Neural cell (in vitro differentiated cells): ENCODE measurements around the gene P4HTM. TPM values are rescaled to one million over a fixed set of nuclear protein-coding genes. Genes with fewer than 3 reads are reported as not detected.

Experiments used
- H2AFZ ChIP-seq: fragments of 200-600, 300-800 bp; sonication (generic), shearing (Covaris generic); 2 replicates; pipeline ENCODE4 v1.6.0; 2014; ENCODE audit warnings: low read depth, mild to moderate bottlenecking, antibody characterized with exemption, low read length, moderate library complexity
- H3F3A ChIP-seq: fragments of 200-600 bp; shearing (Covaris generic); 2 replicates; pipeline ENCODE4 v1.6.1; 2016; ENCODE audit warnings: mild to moderate bottlenecking, moderate library complexity, mixed read lengths, antibody characterized with exemption, low read length; ENCODE audit not compliant: insufficient read depth, poor library complexity, severe bottlenecking
- H3K27ac ChIP-seq: fragments of 200-600, 300-800 bp; sonication (generic), shearing (Covaris generic); 2 replicates; pipeline ENCODE4 v1.5.1; 2014; ENCODE audit warnings: mild to moderate bottlenecking, low read length, moderate library complexity
- H3K27me3 ChIP-seq: fragments of 300-800, 200-600 bp; sonication (generic), shearing (Covaris generic); 2 replicates; pipeline ENCODE4 v1.6.0; 2014; ENCODE audit warnings: mild to moderate bottlenecking, low read depth, low read length, moderate library complexity; ENCODE audit not compliant: insufficient read depth
- H3K36me3 ChIP-seq: fragments of 300-800, 200-600 bp; sonication (generic), shearing (Covaris generic); 2 replicates; pipeline ENCODE4 v1.5.1; 2014; ENCODE audit warnings: mild to moderate bottlenecking, antibody characterized with exemption, low read length, moderate library complexity; ENCODE audit not compliant: insufficient read depth
- H3K4me2 ChIP-seq: fragments of 300-800, 200-600 bp; sonication (generic), shearing (Covaris generic); 2 replicates; pipeline ENCODE4 v1.6.0; 2014; ENCODE audit warnings: mild to moderate bottlenecking, low read length
- H3K4me3 ChIP-seq: fragments of 300-800, 200-600 bp; sonication (generic), shearing (Covaris generic); 2 replicates; pipeline ENCODE4 v1.5.1; 2014; ENCODE audit warnings: mild to moderate bottlenecking, low read length, moderate library complexity
- H3K79me2 ChIP-seq: fragments of 200-600 bp; shearing (Covaris generic); replicated peaks from 2 replicates; pipeline ENCODE4 v1.6.0; 2014; ENCODE audit warnings: mild to moderate bottlenecking, low read length, moderate library complexity; ENCODE audit not compliant: insufficient read depth
- H3K9ac ChIP-seq: fragments of 300-800, 200-600 bp; sonication (generic), shearing (Covaris generic); 2 replicates; pipeline ENCODE4 v1.6.1; 2016; ENCODE audit warnings: mild to moderate bottlenecking, low read length, mixed read lengths
- H3K9me2 ChIP-seq: fragments of 200-600 bp; shearing (Covaris generic); 2 replicates; pipeline ENCODE4 v1.6.1; 2016; ENCODE audit warnings: mild to moderate bottlenecking, low read length, mixed read lengths; ENCODE audit not compliant: insufficient read depth
- H3K9me3 ChIP-seq: fragments of 200-600, 300-800 bp; sonication (generic), shearing (Covaris generic); 2 replicates; pipeline ENCODE4 v1.6.1; 2016; ENCODE audit warnings: mild to moderate bottlenecking, mixed run types, low read length, moderate library complexity, mixed read lengths
- H4K20me1 ChIP-seq: fragments of 200-600 bp; shearing (Covaris generic); 2 replicates; pipeline ENCODE4 v1.6.1; 2016; ENCODE audit warnings: mild to moderate bottlenecking, mixed run types; ENCODE audit not compliant: insufficient read depth
- EP300 ChIP-seq: fragments of 450-650 bp; conservative IDR thresholded peaks from 2 replicates; pipeline ENCODE4 v1.6.1; 2014; ENCODE audit warnings: antibody characterized with exemption, mild to moderate bottlenecking, moderate library complexity; ENCODE audit not compliant: poor library complexity, severe bottlenecking
- EZH2 ChIP-seq: fragments of 200-600, 300-800 bp; shearing (Covaris generic), sonication (generic); IDR thresholded peaks from 2 replicates; pipeline ENCODE4 v1.6.1; 2014; ENCODE audit warnings: antibody characterized with exemption, low read length, borderline replicate concordance, mild to moderate bottlenecking; ENCODE audit not compliant: insufficient read depth, poor library complexity, severe bottlenecking
- MXI1 ChIP-seq: fragments of 450-650 bp; conservative IDR thresholded peaks from 2 replicates; pipeline ENCODE4 v1.6.1; 2014; ENCODE audit warnings: antibody characterized with exemption, mild to moderate bottlenecking; ENCODE audit not compliant: poor library complexity, severe bottlenecking
- POLR2AphosphoS5 ChIP-seq: IDR thresholded peaks from 2 replicates; pipeline ENCODE4 v1.6.1; 2012
- RAD21 ChIP-seq: fragments of 450-650 bp; conservative IDR thresholded peaks from 2 replicates; pipeline ENCODE4 v1.6.1; 2014; ENCODE audit warnings: antibody characterized with exemption, mild to moderate bottlenecking, moderate library complexity
- SMC3 ChIP-seq: fragments of 450-650 bp; conservative IDR thresholded peaks from 2 replicates; pipeline ENCODE4 v1.6.1; 2014; ENCODE audit warnings: antibody characterized with exemption, mild to moderate bottlenecking, moderate library complexity; ENCODE audit not compliant: poor library complexity
- TAF1 ChIP-seq: IDR thresholded peaks from 2 replicates; pipeline ENCODE4 v1.6.1; 2012; ENCODE audit warnings: low read depth
- polyA plus RNA-seq: library from polyadenylated mRNA; depleted of rRNA; stranded (reverse); fragments of >200 nt; gene quantifications from 2 replicates; pipeline ENCODE4 v1.2.3, GENCODE V29; 2014
- TF ChIP-seq, protein P1 (sequence below): fragments of 450-650 bp; IDR thresholded peaks from 2 replicates; pipeline ENCODE4 v1.5.1; 2014; ENCODE audit warnings: antibody characterized with exemption, mild to moderate bottlenecking, moderate library complexity; ENCODE audit not compliant: poor library complexity, severe bottlenecking
- TF ChIP-seq, protein P2 (sequence below): IDR thresholded peaks from 2 replicates; pipeline ENCODE4 v1.6.1; 2012; ENCODE audit warnings: borderline replicate concordance

P4HTM gene
- polyA plus RNA-seq, 1 donor from 2014 or later = 97.3 TPM

DNA sequence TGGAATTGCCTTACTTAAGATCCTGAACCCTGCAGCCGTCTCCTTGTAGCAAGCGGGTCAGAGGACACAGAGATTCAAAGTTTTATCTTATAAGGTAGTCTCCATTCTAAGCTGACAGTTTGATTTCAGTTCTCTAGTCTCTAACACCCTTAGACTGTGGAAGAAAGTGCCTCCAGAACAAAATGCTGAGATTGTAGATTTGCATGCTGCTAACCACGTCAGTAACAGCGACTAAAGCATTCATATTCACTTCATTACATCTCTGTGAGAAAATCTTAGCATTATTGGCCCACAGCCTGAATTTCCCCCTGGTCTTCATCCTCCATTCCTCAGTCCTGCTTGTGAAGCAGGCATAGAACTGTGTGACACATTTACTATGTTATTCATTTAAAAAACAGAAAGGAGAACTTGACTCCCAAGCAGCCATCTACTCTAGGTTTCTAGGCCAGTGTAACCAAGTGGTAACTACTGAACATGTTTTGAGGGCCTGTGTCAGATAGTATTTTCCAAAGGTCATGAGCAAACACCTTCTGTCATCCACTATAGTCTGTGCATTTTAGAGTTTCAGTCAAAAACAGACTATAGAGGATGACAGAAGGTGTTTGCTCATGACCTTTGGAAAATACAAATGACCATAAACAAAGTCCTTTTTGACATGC is 44.0 kb upstream of the P4HTM start:
- Histone ChIP-seq H2AFZ (no peak overlapping the region), H3K4me2 (no peak overlapping the region), H3F3A (no peaks in the 10 kb centered on the region), H4K20me1 (no peaks in the 10 kb centered on the region), H3K36me3 (no peaks in the 10 kb centered on the region), H3K27me3 (no peaks in the 10 kb centered on the region), H3K27ac (no peak overlapping the region), H3K9ac (no peak overlapping the region), H3K79me2 (no peaks in the 10 kb centered on the region), H3K9me3 (no peaks in the 10 kb centered on the region), H3K9me2 (no peaks in the 10 kb centered on the region), H3K4me3 (no peak overlapping the region)
- TF ChIP-seq, protein P1, sequence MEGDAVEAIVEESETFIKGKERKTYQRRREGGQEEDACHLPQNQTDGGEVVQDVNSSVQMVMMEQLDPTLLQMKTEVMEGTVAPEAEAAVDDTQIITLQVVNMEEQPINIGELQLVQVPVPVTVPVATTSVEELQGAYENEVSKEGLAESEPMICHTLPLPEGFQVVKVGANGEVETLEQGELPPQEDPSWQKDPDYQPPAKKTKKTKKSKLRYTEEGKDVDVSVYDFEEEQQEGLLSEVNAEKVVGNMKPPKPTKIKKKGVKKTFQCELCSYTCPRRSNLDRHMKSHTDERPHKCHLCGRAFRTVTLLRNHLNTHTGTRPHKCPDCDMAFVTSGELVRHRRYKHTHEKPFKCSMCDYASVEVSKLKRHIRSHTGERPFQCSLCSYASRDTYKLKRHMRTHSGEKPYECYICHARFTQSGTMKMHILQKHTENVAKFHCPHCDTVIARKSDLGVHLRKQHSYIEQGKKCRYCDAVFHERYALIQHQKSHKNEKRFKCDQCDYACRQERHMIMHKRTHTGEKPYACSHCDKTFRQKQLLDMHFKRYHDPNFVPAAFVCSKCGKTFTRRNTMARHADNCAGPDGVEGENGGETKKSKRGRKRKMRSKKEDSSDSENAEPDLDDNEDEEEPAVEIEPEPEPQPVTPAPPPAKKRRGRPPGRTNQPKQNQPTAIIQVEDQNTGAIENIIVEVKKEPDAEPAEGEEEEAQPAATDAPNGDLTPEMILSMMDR = no peak
- TF ChIP-seq SMC3 (no peak), TAF1 (no peak), POLR2AphosphoS5 (no peak), EZH2 (no peak), EP300 (no peak), RAD21 (no peak), MXI1 (no peak)
- TF ChIP-seq, protein P2, sequence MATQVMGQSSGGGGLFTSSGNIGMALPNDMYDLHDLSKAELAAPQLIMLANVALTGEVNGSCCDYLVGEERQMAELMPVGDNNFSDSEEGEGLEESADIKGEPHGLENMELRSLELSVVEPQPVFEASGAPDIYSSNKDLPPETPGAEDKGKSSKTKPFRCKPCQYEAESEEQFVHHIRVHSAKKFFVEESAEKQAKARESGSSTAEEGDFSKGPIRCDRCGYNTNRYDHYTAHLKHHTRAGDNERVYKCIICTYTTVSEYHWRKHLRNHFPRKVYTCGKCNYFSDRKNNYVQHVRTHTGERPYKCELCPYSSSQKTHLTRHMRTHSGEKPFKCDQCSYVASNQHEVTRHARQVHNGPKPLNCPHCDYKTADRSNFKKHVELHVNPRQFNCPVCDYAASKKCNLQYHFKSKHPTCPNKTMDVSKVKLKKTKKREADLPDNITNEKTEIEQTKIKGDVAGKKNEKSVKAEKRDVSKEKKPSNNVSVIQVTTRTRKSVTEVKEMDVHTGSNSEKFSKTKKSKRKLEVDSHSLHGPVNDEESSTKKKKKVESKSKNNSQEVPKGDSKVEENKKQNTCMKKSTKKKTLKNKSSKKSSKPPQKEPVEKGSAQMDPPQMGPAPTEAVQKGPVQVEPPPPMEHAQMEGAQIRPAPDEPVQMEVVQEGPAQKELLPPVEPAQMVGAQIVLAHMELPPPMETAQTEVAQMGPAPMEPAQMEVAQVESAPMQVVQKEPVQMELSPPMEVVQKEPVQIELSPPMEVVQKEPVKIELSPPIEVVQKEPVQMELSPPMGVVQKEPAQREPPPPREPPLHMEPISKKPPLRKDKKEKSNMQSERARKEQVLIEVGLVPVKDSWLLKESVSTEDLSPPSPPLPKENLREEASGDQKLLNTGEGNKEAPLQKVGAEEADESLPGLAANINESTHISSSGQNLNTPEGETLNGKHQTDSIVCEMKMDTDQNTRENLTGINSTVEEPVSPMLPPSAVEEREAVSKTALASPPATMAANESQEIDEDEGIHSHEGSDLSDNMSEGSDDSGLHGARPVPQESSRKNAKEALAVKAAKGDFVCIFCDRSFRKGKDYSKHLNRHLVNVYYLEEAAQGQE = no peak

DNA sequence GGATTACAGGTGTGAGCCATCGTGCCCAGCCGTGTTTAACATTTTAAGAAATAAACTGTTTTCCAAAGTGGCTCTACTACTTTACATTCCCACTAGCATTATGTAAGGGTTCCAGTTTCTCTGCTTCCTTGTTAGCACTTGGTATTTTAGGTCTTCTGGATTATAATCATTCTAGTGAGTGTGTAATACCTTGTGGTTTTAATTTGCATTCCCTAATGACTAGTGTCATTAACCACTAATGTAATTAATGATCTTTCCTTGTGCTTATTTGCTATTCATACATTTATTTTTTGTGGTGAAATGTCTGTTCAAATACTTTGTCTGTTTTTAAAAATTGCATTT is 40.7 kb upstream of the P4HTM start:
- Histone ChIP-seq H3K79me2 (no peaks in the 10 kb centered on the region), H3K9ac (no peak overlapping the region), H2AFZ (no peak overlapping the region), H3K27me3 (no peaks in the 10 kb centered on the region), H3F3A (no peaks in the 10 kb centered on the region), H3K27ac (no peak overlapping the region), H3K4me3 (no peak overlapping the region), H4K20me1 (no peaks in the 10 kb centered on the region), H3K9me3 (no peaks in the 10 kb centered on the region), H3K4me2 (no peak overlapping the region), H3K36me3 (no peaks in the 10 kb centered on the region), H3K9me2 (no peaks in the 10 kb centered on the region)
- TF ChIP-seq RAD21 = no peak
- TF ChIP-seq, protein P2 = no peak
- no peak for TF ChIP-seq TAF1
- no peak for TF ChIP-seq EZH2
- TF ChIP-seq MXI1 = no peak
- no peak for TF ChIP-seq EP300
- TF ChIP-seq POLR2AphosphoS5 = no peak
- TF ChIP-seq SMC3 = no peak
- TF ChIP-seq, protein P1 = no peak
